Fibroblast of villous mesenchyme (primary cell): ENCODE results near the gene CEBPZ. TPM values are rescaled to one million over a fixed set of nuclear protein-coding genes. Genes with fewer than 3 reads are reported as not detected.
A peak's percentile ranks its signal among the peaks of the same experiment; 100 is the strongest.

Source experiments
- DNase-seq: peaks from one replicate; pipeline ENCODE4 v3.0.0-alpha.2; 2010; ENCODE audit warnings: low read depth
- H3K4me3 ChIP-seq: 2 replicates; pipeline ENCODE4 v1.5.1; 2011; ENCODE audit warnings: low read depth, mild to moderate bottlenecking, low read length
- CTCF ChIP-seq: IDR thresholded peaks from 2 replicates; pipeline ENCODE4 v1.5.1; 2012; ENCODE audit warnings: low read depth, mild to moderate bottlenecking, low read length; ENCODE audit not compliant: insufficient read depth
- total RNA-seq: library from RNA; depleted of rRNA; stranded (reverse); fragments of >200 nt; gene quantifications from 2 replicates; pipeline ENCODE4 v1.2.3, GENCODE V29; 2012

Gene CEBPZ
- total RNA-seq, 1 donor: 44.9 TPM

DNA sequence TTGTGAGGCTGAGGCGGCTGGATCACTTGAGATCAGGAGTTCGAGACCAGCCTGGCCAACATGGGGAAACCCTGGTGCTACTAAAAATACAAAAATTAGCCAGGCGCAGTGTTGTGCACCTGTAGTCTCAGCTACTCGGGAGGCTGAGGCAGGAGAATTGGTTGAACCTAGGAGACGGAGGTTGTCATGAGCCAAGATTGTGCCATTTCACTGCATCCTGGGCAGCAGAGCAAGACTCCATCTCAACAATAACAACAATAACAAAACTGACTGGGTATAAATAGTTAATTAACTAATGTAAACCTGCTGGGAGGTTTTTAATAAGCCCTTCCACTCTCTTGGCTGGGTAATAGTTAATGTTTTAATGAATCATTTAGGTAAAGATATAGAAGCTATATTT is 50.8 kb downstream of the CEBPZ start:
- DNase-seq: no peak
- TF ChIP-seq CTCF: no peak
- H3K4me3 ChIP-seq: no peak overlapping the region

DNA sequence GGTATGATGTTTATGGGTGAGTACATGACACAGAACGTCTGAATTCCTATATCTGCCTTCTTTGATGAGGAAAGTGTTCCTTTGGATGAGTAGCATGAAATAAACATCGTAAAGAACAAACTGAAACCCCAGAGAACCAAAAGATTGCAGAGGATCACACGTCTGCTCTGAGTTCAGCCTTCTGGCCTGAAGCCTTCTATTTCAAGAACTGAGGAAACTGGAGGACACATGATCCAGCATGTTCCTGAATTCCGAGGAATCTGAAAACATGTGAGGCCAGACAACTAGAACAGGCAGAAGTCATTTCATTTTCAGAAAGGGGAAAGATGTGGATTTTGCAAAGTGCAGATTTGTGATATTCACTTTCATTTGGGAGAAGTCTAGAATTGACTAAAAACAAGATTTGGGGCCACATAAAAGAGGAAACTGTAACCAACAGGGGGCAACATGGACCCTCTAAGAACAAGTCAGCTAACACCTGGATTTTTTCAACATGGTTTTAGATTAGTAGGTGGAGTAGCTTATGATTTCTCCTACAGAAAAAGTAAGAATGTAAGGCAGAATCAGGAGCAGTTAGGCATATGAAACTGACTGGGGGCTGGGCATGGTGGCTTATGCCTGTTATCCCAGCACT is 51.3 kb downstream of the CEBPZ start:
- H3K4me3 ChIP-seq: no peak overlapping the region
- TF ChIP-seq CTCF: no peak
- peak; percentile 88 for DNase-seq

- no peak for DNase-seq
- no peak overlapping the region for H3K4me3 ChIP-seq
- TF ChIP-seq CTCF: no peak
Observed at GRCh38 chr2:37173741-37174140, 57.7 kb downstream of the CEBPZ start.

DNA sequence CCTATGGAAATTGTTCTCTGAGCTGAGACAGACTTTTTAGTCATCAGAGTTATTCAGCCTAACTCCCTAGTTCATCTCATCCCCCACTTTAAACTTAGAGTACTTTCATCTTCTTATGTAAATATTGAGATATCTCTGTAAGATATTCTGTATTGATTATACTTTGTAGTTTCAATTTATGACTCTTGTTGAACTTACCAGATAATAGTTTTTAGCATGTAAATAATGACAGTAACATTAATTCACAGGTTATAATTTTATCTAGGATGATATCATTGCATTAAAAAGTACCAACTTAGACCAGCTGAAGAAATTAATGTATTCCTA is 59.8 kb downstream of the CEBPZ start:
- DNase-seq: no peak
- H3K4me3 ChIP-seq: no peak overlapping the region
- no peak for TF ChIP-seq CTCF

DNA sequence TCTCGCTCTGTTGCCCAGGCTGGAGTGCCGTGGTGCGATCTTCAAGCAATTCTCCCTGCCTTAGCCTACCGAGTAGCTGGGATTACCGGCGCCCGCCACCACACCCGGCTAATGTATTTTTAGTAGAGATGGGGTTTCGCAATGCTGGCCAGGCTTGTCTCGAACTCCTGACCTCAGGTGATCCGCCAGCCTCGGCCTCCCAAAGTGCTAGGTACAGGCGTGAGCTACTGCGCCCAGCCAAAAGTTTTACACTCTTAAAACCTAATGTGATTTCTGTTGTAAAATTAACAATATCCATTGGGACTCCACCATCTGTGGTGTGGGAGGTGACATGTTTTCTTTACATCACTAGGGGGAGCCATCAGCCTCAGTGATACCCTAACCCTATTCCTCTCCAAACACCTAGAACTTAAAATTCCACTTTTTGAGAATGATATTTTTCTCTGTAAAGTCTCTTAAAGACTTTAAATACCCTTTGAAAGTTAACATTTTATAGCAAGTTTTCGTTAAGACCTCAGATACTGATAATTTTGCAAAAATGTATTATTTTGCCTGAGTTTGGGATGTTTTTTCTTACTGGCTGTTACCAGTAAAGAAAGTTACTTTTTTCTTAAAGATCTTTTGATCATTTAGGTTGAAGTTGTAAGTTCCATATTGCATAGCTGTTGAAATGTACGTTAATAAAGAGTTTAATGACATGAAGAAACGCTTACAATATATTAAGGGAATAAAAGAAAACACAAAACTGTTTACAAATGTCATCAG is 63.0 kb downstream of the CEBPZ start:
- H3K4me3 ChIP-seq: no peak overlapping the region
- peak; percentile 80 for TF ChIP-seq CTCF
- peak; percentile 62 for DNase-seq

- DNase-seq: no peak
- no peak overlapping the region for H3K4me3 ChIP-seq
- TF ChIP-seq CTCF: no peak
Observed at GRCh38 chr2:37167636-37168180, 63.7 kb downstream of the CEBPZ start.
